IPS DF 6.9 (cell line): ENCODE measurements around the gene HSD17B2.
"Not testable (repeated sequence)": the region's sequence is repeated elsewhere in the genome, so short reads cannot be mapped to it uniquely, and the experiment has no call there.

ENCODE experiments used
- DNase-seq: peaks from one replicate; pipeline ENCODE4 v3.0.0-alpha.2; 2013; ENCODE audit warnings: low read depth, low spot score
- H3K27ac ChIP-seq: one replicate; pipeline ENCODE4 v1.5.1; 2013; ENCODE audit warnings: low read length, control low read depth
- H3K27me3 ChIP-seq: 2 replicates; pipeline ENCODE4 v1.6.1; 2013; ENCODE audit warnings: mild to moderate bottlenecking, low read length; ENCODE audit not compliant: control insufficient read depth, insufficient read depth
- H3K36me3 ChIP-seq: 2 replicates; pipeline ENCODE4 v1.6.1; 2013; ENCODE audit warnings: low read length; ENCODE audit not compliant: control insufficient read depth, insufficient read depth
- H3K4me1 ChIP-seq: 2 replicates; pipeline ENCODE4 v1.6.1; 2013; ENCODE audit warnings: low read length; ENCODE audit not compliant: control insufficient read depth, insufficient read depth
- H3K4me3 ChIP-seq: 2 replicates; pipeline ENCODE4 v1.5.1; 2013; ENCODE audit warnings: mild to moderate bottlenecking, low read length
- H3K9me3 ChIP-seq: 2 replicates; pipeline ENCODE4 v1.6.1; 2013; ENCODE audit warnings: low read length, inconsistent platforms; ENCODE audit not compliant: control insufficient read depth, insufficient read depth
- whole genome bisulfite sequencing: extraction: QIAGEN DNeasy Blood & Tissue Kit; methylation state at CpG from one replicate; pipeline ENCODE4 v1.1.7; 2013; ENCODE audit warnings: mixed read lengths, missing lambda C conversion rate; ENCODE audit not compliant: insufficient read length, insufficient coverage; 5-methylcytosine and 5-hydroxymethylcytosine counted together

The HSD17B2 gene

DNA sequence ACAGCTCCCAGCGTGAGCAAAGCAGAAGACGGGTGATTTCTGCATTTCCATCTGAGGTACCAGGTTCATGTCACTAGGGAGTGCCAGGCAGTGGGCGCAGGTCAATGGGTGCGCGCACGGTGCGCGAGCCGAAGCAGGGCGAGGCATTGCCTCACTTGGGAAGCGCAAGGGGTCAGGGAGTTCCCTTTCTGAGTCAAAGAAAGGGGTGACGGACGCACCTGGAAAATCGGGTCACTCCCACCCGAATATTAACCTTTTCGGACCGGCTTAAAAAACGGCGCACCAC is 104.2 kb downstream of the HSD17B2 start:
- not testable (repeated sequence) for DNase-seq, H3K9me3 ChIP-seq, H3K27me3 ChIP-seq, H3K4me1 ChIP-seq, H3K36me3 ChIP-seq, H3K27ac ChIP-seq
- no CpG with 5 or more reads among the region's 19 CpGs for WGBS
- H3K4me3 ChIP-seq = peak overlapping the region; percentile 35; the same call in 1 of the 2 replicates

DNA sequence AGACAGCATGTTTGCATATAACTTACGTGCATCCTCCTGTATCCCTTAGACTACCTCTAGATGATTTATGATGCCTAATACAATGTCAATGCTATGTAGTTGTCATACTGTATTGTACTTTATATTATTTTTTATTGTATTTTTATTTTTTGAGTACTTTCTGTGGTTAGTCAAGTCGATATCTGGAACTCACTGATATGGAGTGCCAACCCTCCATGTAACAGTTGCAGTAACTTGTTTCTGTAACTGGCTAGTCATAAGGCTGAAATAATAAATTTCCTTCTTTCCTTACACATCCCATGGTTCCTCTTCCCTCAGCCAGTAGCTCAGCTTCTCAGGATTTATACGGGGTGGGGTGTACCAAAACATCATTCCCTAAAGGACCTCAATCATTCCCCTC is 111.5 kb downstream of the HSD17B2 start:
- no peaks in the 10 kb centered on the region for H3K27me3 ChIP-seq
- H3K4me1 ChIP-seq = no peaks in the 10 kb centered on the region; the same call in 1 of the 2 replicates
- no peak overlapping the region for H3K4me3 ChIP-seq
- no CpG with 5 or more reads among the region's 3 CpGs for WGBS
- peaks cover 12% of the 10 kb centered on the region; the same call in 1 of the 2 replicates for H3K36me3 ChIP-seq
- H3K27ac ChIP-seq = no peak overlapping the region
- DNase-seq = no peak
- H3K9me3 ChIP-seq = no peaks in the 10 kb centered on the region

DNA sequence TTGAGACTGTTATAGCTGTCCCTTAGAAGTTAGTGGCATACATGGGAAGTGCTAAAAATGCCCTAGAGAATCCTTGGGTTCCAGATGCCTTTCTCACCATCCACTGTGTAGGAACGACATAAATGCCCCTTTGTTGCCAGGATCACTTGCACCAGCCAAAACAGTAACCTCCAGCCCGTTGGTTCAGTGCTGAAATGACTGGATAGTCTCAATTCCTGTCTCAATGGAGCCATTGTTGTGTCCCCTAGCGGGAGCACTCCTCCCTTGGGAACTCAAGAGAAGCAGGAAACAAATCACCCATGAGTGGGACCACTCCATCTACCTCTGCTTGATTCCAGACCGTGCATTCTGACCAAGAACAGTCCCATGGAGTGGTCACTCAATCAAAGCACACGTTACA is 111.9 kb downstream of the HSD17B2 start:
- peaks cover 12% of the 10 kb centered on the region; the same call in 1 of the 2 replicates for H3K36me3 ChIP-seq
- no peaks in the 10 kb centered on the region for H3K9me3 ChIP-seq
- no peaks in the 10 kb centered on the region for H3K27me3 ChIP-seq
- no peaks in the 10 kb centered on the region; the same call in 1 of the 2 replicates for H3K4me1 ChIP-seq
- no peak overlapping the region for H3K27ac ChIP-seq
- no peak for DNase-seq
- no CpG with 5 or more reads among the region's 5 CpGs for WGBS
- no peak overlapping the region for H3K4me3 ChIP-seq

DNA sequence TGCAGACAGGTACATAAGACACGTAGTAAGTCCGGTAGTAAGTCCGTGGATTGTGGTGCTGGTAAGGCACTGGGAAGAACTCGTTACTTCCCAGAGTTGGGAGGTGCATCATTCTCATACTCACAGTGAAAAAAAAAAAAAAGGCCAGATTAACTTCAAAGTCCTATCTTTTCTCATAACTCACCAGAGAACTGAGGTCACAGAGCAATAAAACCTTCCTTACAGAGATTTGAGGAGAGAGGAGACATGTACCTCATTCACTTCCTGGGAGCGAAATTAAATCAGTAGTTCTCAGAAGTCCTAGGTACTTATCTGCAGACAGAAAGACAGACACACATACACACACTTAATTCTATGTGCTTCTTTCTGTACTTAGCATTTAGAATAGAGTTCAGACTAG is 112.5 kb downstream of the HSD17B2 start:
- DNase-seq = no peak
- no peaks in the 10 kb centered on the region for H3K9me3 ChIP-seq
- no peak overlapping the region for H3K27ac ChIP-seq
- peaks cover 12% of the 10 kb centered on the region; the same call in 1 of the 2 replicates for H3K36me3 ChIP-seq
- WGBS = no CpG with 5 or more reads among the region's 5 CpGs
- no peaks in the 10 kb centered on the region; the same call in 1 of the 2 replicates for H3K4me1 ChIP-seq
- no peaks in the 10 kb centered on the region for H3K27me3 ChIP-seq
- no peak overlapping the region for H3K4me3 ChIP-seq
